Medulla oblongata (tissue), 1 donor: ENCODE measurements around the gene VWF.
A peak's percentile ranks its signal among the peaks of the same experiment; 100 is the strongest.
"Not testable (repeated sequence)": the region's sequence is repeated elsewhere in the genome, so short reads cannot be mapped to it uniquely, and the experiment has no call there.

Experiments
- DNase-seq: peaks from one replicate; pipeline ENCODE4 v3.0.0-alpha.2; 2015; ENCODE audit errors: extremely low spot score

VWF gene

GRCh38 chr12:6104027-6104426 is 20.4 kb downstream of the VWF start:
- no peak for DNase-seq

DNA sequence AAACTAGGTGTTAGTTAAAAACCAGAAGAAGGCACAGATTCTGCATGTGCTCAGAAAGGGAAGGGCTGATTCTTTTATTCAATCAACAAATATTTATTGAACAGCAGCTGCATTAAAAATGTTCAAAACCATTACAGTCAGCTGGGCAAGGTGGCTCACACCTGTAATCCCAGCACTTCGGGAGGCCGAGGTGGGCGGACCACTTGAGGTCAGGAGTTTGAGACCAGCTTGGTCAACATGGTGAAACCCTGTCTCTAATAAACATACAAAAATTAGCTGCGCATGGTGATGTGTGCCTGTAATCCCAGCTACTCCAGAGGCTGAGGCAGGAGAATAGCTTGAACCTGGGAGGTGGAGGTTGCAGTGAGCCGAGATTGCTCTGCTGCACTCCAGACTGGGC is 22.4 kb downstream of the VWF start:
- DNase-seq = not testable (repeated sequence)

DNA sequence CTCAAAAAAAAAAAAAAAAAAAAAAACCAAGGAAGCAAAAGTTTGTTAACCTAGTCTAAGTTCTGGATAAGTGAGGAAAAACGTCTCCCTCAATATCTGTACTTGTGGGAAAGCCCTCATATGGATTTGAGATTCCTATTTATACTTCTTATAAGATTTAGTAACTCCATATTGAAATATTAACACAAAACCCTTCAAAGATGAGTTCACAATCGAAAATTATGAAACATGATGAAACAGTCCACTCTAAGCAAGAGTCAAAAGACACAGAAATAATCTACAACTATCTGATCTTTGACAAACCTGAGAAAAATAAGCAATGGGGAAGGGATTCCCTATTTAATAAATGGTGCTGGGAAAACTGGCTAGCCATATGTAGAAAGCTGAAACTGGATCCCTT is 25.2 kb downstream of the VWF start:
- DNase-seq = no peak

- DNase-seq = no peak
Observed at GRCh38 chr12:6097411-6097810, 27.1 kb downstream of the VWF start.

DNA sequence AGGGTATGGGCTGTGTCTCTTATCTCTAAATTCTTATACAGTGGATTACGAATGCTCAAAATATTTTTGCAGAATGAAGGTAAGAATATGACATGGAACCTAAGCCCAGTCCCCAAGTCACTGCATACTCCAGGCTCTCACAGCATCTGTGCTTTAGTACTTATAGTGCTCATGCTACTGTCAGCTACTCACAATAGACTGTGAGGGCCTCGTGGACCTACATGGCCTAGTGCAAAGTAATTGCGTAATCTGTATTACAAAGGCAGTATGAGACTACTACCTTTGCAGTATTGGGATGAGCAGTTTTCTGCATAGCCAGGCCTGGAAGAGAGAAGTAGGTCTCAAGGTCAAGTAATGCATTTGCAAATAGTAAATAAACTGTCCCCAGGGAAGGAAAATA is 27.9 kb downstream of the VWF start:
- no peak for DNase-seq

DNA sequence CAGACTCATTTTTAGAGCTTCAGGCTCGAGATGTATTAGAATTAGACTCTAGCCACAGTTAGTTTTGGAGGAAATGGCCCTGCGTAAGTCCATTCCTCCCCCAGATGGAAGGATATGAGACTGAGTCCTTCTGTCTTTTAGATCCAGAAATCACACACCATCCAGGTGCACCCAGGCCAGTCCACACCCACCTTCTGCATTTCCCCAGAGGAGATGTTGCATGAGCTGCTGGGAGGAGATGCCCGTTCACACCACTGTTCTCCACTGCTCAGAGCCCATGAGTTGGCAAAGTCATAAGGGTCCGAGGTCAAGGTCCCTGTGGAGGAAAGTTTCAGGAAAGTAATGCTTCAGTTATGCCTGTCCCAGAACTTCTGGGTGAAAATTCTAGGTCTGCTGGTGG is 29.2 kb downstream of the VWF start:
- no peak for DNase-seq

- DNase-seq = no peak
Observed at GRCh38 chr12:6093764-6094163, 30.7 kb downstream of the VWF start.

GRCh38 chr12:6092784-6093722 is 31.4 kb downstream of the VWF start:
- DNase-seq = no peak

DNA sequence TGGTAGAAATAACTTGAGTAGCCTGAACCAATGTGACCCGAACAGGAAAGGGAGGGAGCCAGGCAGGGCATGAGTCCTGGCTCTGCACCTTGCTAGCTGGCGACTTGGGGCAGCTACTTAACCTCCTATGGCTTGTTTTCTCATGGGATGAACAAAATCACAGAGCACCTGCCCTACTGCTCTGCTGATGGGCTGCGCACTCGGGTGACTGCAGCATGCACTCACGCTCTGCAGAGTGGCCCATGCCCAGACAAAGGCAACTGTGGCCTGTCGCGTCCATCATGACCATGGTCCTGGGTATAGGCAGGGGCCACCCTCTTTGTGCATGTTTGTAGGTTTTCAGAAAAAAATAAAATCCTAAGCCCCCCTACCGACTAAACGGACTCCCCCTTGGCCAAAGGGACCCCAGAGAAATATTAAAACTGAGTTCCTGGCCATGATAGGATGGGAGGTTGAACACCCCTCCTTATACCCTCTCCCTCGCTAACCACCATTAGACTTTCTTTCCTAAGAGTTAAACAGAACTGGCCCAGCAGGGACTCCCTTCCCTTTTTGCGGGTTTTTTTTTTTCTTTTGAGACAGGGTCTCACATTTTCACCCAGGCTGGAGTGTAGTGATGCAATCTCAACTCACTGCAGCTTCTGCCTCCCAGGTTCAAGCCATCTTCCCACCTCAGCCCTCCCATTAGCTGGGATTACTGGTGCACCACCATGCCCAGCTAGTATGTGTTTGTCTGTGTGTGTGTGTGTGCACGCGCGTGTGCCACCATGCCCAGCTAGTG is 32.5 kb downstream of the VWF start:
- DNase-seq = no peak

DNA sequence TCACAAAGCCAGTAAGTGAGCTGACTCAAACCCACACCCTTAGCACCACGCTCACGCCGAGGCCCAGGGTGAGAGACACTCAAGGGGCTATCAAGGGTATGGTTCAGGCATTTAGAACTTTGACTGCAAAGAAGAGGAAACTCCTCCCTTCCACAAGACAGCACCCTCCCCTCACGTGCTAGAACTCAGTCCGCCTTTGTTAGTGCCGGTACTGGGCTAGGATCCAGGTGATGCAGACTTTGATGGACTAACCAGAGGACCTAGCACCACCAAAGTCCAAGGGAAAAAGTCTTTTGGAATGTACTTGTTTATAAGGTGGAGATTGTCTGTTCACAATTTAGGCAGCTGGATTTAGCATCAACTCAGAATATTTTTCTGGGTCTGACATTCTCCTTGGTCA is 33.7 kb downstream of the VWF start:
- no peak for DNase-seq

GRCh38 chr12:6088921-6089747 is 35.3 kb downstream of the VWF start:
- no peak for DNase-seq

GRCh38 chr12:6086316-6086715 is 38.2 kb downstream of the VWF start:
- DNase-seq = no peak

DNA sequence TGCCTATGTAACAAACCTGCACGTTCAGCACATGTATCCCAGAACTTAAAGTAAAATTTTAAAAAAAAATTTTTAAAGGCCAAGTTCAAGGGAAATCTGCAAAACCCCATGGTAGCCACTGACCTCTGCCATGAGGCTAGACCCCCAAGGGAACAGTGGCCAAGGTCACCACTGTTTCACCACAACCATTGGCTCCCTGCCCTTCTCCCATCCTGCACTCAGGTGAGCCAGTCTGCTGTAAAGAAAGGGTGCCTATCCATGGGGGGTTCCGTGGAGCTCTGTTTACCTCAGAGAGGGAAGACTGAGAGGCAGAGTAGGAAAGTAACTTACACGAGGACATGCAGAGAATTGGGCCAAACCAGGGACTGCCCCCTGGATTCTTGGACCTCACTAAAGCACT is 38.6 kb downstream of the VWF start:
- no peak for DNase-seq

DNA sequence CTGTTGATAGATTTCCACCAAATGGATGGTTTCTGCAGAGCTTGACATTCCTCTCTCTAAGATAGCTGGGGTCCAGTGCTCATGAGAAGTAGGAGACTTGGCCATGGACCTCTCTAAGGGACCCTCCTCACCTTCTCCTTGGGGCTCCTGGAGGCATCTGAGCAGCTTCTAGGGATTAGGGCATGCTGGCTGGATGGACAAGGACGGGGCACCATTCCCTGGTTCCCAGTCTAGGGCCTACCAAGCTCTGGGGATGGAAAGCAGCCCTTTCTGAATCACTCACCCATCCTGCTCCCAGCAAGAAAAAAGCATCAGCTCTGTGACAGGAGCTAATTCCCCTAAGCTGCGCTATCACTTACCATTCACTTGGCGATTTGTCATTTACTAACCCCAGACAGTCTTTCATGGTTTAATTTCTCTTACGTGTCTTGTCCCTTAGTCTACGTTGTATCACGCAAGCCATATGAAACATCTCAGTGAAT is 39.5 kb downstream of the VWF start:
- no peak for DNase-seq

DNA sequence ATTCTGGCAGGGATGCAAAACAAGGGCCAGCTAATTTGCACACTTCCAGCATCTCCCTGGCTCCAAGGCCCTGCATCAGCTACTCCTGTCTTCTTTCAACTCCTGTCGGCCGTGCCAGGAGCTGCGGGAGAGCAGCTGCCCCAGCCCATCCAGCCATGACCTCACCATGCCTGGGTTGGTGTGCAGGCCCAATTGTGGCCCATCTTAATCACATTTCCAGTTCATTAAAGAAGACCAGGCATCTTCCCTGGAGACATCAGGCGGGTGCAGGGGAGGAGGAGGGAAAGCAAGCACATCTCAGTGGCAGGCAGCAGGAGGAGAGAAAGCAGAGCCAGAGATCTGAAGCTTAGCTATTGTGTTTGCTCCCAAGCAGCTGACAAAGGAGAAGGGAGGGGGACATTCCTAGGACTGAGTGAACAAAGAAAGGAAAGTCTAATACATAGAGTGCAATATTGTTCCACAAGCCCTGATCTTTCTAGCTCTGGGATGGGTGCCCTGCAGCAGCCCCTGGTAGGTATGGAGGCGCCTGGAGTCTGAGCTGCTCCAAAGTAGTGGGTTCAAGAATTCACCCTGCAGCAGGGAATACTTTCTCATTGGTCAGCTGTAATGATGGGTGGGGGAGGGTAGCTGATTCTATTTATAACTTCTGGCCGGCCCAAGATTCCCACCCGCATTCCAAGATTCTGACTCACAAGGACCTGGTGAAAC is 40.1 kb downstream of the VWF start:
- peak; percentile 66 for DNase-seq

GRCh38 chr12:6083601-6084000 is 40.9 kb downstream of the VWF start:
- no peak for DNase-seq

- no peak for DNase-seq
Observed at GRCh38 chr12:6082613-6083012, 41.9 kb downstream of the VWF start.

DNA sequence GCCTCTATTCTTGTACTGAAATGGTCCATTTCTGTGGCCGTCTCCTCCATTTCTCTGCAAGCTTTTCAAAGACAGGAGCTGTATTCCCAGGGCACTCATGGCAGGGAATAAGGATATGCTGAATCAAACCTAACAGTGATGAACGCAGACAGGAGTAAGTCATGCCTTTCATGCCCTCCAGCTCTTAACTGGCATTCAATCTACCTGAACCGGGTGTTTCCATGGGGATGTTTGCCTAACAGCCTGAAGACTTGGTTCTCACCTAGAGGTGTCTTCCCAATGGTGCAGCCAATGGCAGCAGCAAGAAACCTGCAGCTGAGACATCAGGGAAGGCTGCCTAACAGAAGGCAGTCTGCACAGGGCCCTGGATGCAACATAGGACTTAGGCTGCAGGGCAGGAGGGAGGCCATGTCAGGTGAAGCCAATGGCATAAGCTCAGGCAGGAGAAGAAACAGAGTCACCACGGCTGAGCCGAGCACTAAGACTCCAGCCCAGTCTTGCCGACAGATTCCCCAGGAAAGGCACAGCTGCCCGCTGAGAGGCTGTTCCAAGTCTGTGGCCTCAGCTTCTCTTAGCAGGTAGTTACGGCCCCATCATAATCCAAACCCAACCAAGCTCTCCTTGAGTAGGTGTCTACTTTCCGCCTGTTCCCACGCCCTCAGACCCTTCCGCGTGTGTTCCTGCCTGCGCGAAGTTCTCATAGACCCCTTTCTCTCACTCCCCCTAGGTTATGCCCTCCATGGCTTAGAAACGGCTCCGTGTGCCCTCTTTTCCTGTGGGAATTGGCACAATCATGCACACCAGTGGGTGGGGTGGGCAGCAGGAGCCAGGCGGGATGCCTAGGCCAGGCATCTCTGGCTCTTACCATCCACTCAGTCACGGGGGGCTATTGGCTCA is 44.1 kb downstream of the VWF start:
- no peak for DNase-seq

DNA sequence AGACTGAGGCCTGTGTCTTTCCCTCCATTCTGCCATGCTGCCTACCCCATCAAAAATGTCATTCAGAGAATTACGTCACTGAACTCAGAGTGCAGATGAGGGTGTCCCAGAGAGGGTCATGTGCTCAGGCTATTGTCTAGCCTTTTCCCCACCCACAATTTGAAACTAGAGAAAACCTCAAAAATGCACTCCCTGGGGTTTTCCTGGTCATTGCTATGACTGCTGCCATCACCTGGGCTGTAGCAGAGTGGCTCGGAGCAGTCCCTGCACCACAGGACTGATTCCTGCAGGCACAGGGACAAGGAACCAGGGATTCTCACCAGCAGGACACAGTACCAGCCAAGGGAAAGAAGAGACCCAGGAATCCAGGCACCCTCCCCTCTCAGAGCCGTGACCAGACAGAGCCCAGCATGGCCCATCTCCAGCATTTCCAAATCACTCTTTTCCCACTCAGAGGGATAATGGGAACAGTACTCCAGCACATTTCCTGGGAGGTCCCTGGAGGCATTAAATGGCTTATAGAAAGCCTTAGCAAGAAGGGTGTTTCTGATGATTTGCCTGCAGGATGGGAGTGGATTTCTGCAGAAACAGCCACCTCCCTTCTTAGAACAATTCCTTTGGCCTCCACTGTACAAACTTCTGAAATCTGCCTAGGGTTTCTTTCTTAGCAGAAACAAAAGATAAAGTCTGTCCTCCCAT is 45.9 kb downstream of the VWF start:
- peak; percentile 23 for DNase-seq

- no peak for DNase-seq
Observed at GRCh38 chr12:6077692-6078083, 46.8 kb downstream of the VWF start.
